ENCODE results near the gene NFATC2IP.

GRCh38 chr16:29011112-29011511 lies 60.4 kb downstream of the NFATC2IP start:
- TF ChIP-seq CTCF (conservative IDR thresholded peaks at IDR 0.05; ENCODE audit: low read depth, low read length) (peak; percentile 26; the same call in 1 of the 2 replicates), EZH2 (IDR thresholded peaks at IDR 0.05; ENCODE audit: borderline replicate concordance, low read depth, low read length, poor library complexity, severe bottlenecking) (no peak)

All from A673 (cell line).